K562 (cell line): ENCODE results near the gene HECW1.

ENCODE experiments used
- ARID3A ChIP-seq: IDR thresholded peaks from 2 replicates; pipeline ENCODE4 v1.6.1; 2012; ENCODE audit warnings: low read depth, low read length, improper control_type of control experiment, borderline replicate concordance
- CEBPB ChIP-seq: fragments of 450-650 bp; IDR thresholded peaks from 2 replicates; pipeline ENCODE4 v1.6.1; 2016; ENCODE audit warnings: missing genetic modification characterization, missing compliant biosample characterization
- CTCF ChIP-seq, 3 experiments: IDR thresholded peaks in 2 of 3; conservative IDR thresholded peaks in 1 of 3; 2 replicates each; pipeline ENCODE4 v1.5.1; 2011 to 2012; ENCODE audit warnings: low read length in 3 of 3, mild to moderate bottlenecking in 3 of 3, control low read depth in 2 of 3, improper control_type of control experiment in 1 of 3, inconsistent platforms in 1 of 3, low read depth in 1 of 3, mixed read lengths in 1 of 3, moderate library complexity in 1 of 3; ENCODE audit not compliant: insufficient read depth in 2 of 3
- EP300 ChIP-seq: IDR thresholded peaks from 2 replicates; pipeline ENCODE4 v1.6.1; 2012; ENCODE audit warnings: low read length, improper control_type of control experiment
- NR2F6 ChIP-seq: fragments of 450-650 bp; formaldehyde crosslinking; IDR thresholded peaks from 2 replicates; pipeline ENCODE4 v1.4.0; 2020; ENCODE audit warnings: mild to moderate bottlenecking
- PATZ1 ChIP-seq: fragments of 250-450 bp; sonication (Bioruptor Pico); IDR thresholded peaks from 2 replicates; pipeline ENCODE4 v1.5.0; 2020; ENCODE audit warnings: mild to moderate bottlenecking, borderline replicate concordance
- PCBP1 ChIP-seq: fragments of 200-400 bp; formaldehyde crosslinking; IDR thresholded peaks from 2 replicates; pipeline ENCODE4 v1.6.1; 2018; ENCODE audit warnings: mild to moderate bottlenecking, low read depth, low read length; ENCODE audit not compliant: poor library complexity, severe bottlenecking
- POLR2AphosphoS5 ChIP-seq: IDR thresholded peaks from 2 replicates; pipeline ENCODE4 v1.6.1; 2011; ENCODE audit warnings: mild to moderate bottlenecking, low read depth, low read length, moderate library complexity; ENCODE audit not compliant: control insufficient read depth, insufficient read depth
- REST ChIP-seq, 2 experiments: fragments of 450-650 bp; formaldehyde crosslinking in 1 of 2; IDR thresholded peaks; 2 replicates each; pipeline versions ENCODE4 v1.4.0 to v1.6.1; 2014 to 2020; ENCODE audit warnings: mild to moderate bottlenecking in 2 of 2, borderline replicate concordance in 1 of 2, low read depth in 1 of 2
- SIRT6 ChIP-seq: IDR thresholded peaks from one replicate; pipeline ENCODE4 v1.6.1; 2012; ENCODE audit warnings: low read depth, mild to moderate bottlenecking, control low read depth, inconsistent platforms, low read length, moderate library complexity
- TAF1 ChIP-seq: IDR thresholded peaks from 2 replicates; pipeline ENCODE4 v1.6.1; 2011; ENCODE audit warnings: mild to moderate bottlenecking, low read length, moderate library complexity; ENCODE audit not compliant: insufficient read depth, control insufficient read depth, severe bottlenecking; ENCODE audit errors: extremely low read depth
- TCFL5 ChIP-seq: fragments of 250-450 bp; sonication (Bioruptor Pico); conservative IDR thresholded peaks from 2 replicates; pipeline ENCODE4 v1.6.1; 2021; ENCODE audit warnings: mild to moderate bottlenecking, moderate library complexity, matching md5 sums
- U2AF2 ChIP-seq: fragments of 200-400 bp; formaldehyde crosslinking; optimal IDR thresholded peaks from 2 replicates; pipeline ENCODE3; 2017; ENCODE audit warnings: low read depth, mild to moderate bottlenecking, low read length
- YY1 ChIP-seq, 3 experiments: IDR thresholded peaks; 2 replicates each; pipeline ENCODE4 v1.6.1; 2011; ENCODE audit warnings: low read length in 2 of 3, mild to moderate bottlenecking in 2 of 3, moderate library complexity in 2 of 3, borderline replicate concordance in 1 of 3, control low read depth in 1 of 3, low read depth in 1 of 3; ENCODE audit not compliant: insufficient read depth in 3 of 3, insufficient replicate concordance in 2 of 3, control insufficient read depth in 1 of 3, insufficient read length in 1 of 3; ENCODE audit errors: extremely low read depth in 1 of 3

GRCh38 chr7:43406961-43407360 lies 294.5 kb downstream of the HECW1 start:
- no peak for TF ChIP-seq CEBPB (tag)
- TF ChIP-seq TCFL5 (CRISPR knock-in tag): no peak
- TF ChIP-seq TAF1: no peak
- TF ChIP-seq POLR2AphosphoS5: no peak
- TF ChIP-seq U2AF2: no peak
- no peak for TF ChIP-seq EP300
- TF ChIP-seq REST (IDR thresholded peaks at IDR 0.05; ENCODE audit: borderline replicate concordance): no peak
- no peak for TF ChIP-seq REST (CRISPR knock-in tag; IDR thresholded peaks at IDR 0.05; ENCODE audit: low read depth)
- TF ChIP-seq CTCF (IDR thresholded peaks at IDR 0.05 in 2 of 3, conservative IDR thresholded peaks at IDR 0.05 in 1 of 3; ENCODE audit: insufficient read depth in 2 of 3, low read depth in 1 of 3, low read length in 3 of 3): no peak
- no peak for TF ChIP-seq PATZ1 (CRISPR knock-in tag)
- TF ChIP-seq ARID3A: no peak
- TF ChIP-seq PCBP1: no peak
- TF ChIP-seq SIRT6: no peak
- TF ChIP-seq NR2F6 (CRISPR knock-in tag): no peak
- TF ChIP-seq YY1 (IDR thresholded peaks at IDR 0.05; ENCODE audit: borderline replicate concordance in 1 of 3, control insufficient read depth in 1 of 3, extremely low read depth in 1 of 3, insufficient read depth in 3 of 3, insufficient read length in 1 of 3, insufficient replicate concordance in 2 of 3, low read depth in 1 of 3, low read length in 2 of 3): no peak
